Neuron (in vitro differentiated cells): ENCODE results near the gene GABARAPL1.

ENCODE experiments used
- H2AFZ ChIP-seq: one replicate; pipeline ENCODE4 v1.6.1; 2013; ENCODE audit warnings: low read depth, mild to moderate bottlenecking, inconsistent platforms, low read length, moderate library complexity
- H3K27me3 ChIP-seq: one replicate; pipeline ENCODE4 v1.6.1; 2013; ENCODE audit warnings: low read length; ENCODE audit not compliant: insufficient read depth
- H3K36me3 ChIP-seq: one replicate; pipeline ENCODE4 v1.6.1; 2013; ENCODE audit warnings: low read length; ENCODE audit not compliant: insufficient read depth
- H3K4me1 ChIP-seq: one replicate; pipeline ENCODE4 v1.6.1; 2013; ENCODE audit warnings: low read length; ENCODE audit not compliant: insufficient read depth
- H3K4me3 ChIP-seq: 2 replicates; pipeline ENCODE4 v1.5.1; 2013; ENCODE audit warnings: mild to moderate bottlenecking, low read length, moderate library complexity
- H3K9me3 ChIP-seq: one replicate; pipeline ENCODE4 v1.6.1; 2013; ENCODE audit warnings: low read length

GABARAPL1 gene

DNA sequence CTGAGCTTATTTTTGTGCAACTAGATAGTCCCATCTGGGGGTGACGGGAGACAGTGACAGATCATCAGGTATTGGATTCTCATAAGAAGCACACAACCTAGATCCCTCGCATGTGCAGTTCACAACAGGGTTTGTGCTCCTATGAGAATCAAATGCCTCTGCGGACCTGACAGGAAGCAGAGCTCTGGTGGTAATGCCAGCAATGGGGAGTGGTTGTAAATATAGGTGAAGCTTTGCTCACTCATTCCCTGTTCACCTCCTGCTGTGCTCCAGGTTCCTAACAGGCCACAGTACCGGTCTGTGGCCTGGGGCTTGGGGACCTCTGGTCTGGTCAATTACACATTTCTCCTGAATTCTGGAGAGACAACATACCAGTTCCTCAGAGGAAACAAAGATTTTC is 39.0 kb downstream of the GABARAPL1 start:
- Histone ChIP-seq H3K4me1 (no peaks in the 10 kb centered on the region), H3K36me3 (no peaks in the 10 kb centered on the region), H3K9me3 (no peaks in the 10 kb centered on the region), H3K4me3 (no peak overlapping the region), H3K27me3 (no peaks in the 10 kb centered on the region), H2AFZ (no peak overlapping the region)

DNA sequence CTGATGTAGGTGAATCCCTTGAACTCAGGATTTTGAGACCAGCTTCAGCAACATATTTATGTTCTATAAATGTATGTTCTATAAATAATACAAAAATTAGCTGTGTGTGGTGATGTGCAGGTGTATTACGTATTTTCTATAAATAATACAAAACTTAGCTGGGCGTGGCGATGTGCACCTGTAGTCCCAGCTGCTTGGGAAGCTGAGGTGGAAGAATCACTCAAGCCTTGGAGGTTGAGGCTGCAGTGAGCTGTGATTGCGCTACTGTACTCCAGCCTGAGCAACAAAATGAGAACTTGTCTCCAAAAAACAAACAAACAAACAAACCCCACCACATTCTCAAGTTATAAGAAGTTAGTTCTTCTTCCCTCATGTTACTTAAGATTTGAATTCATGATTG is 39.5 kb downstream of the GABARAPL1 start:
- no peak overlapping the region for H2AFZ ChIP-seq
- H3K36me3 ChIP-seq = no peaks in the 10 kb centered on the region
- no peaks in the 10 kb centered on the region for H3K27me3 ChIP-seq
- no peak overlapping the region for H3K4me3 ChIP-seq
- no peaks in the 10 kb centered on the region for H3K9me3 ChIP-seq
- H3K4me1 ChIP-seq = no peaks in the 10 kb centered on the region

DNA sequence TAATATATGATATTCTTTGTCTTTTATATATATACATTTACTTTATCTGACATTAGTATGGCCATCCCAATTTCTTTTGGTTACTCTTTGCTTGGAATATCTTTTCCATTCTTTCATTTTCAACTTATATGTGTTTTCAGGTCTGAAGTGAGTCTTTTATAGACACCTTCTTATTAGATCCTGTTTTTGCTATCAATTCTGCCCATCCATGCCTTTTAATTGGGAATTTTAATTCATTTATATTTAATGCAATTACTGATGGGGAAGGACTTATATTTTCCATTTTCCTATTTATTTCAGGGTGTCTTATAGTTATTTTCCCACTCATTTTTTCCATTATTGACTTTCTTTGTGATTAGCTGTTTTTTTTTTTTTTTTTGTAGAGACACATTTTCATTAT is 43.4 kb downstream of the GABARAPL1 start:
- no peak overlapping the region for H2AFZ ChIP-seq
- no peaks in the 10 kb centered on the region for H3K27me3 ChIP-seq
- H3K4me1 ChIP-seq = no peaks in the 10 kb centered on the region
- H3K4me3 ChIP-seq = no peak overlapping the region
- H3K9me3 ChIP-seq = no peaks in the 10 kb centered on the region
- no peaks in the 10 kb centered on the region for H3K36me3 ChIP-seq

DNA sequence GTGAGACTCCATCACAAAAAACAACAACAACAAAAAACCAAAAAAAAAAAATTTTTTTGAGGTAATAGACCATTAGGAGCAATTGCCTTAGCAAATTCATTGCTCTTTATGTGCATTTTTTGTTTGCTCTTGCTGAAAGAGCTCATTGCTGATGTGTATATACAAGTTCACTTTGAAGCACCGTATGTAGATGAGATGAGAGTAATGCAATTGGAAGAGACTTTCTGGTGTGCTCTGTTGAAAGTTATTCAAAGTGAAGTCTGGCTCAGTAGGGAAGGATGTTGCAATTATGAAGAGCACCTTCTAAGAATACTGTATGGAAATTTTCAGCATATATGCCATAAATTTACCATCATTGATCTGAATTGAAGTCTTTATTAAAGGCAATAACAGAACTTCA is 48.2 kb downstream of the GABARAPL1 start:
- no peaks in the 10 kb centered on the region for H3K4me1 ChIP-seq
- H3K36me3 ChIP-seq = no peaks in the 10 kb centered on the region

DNA sequence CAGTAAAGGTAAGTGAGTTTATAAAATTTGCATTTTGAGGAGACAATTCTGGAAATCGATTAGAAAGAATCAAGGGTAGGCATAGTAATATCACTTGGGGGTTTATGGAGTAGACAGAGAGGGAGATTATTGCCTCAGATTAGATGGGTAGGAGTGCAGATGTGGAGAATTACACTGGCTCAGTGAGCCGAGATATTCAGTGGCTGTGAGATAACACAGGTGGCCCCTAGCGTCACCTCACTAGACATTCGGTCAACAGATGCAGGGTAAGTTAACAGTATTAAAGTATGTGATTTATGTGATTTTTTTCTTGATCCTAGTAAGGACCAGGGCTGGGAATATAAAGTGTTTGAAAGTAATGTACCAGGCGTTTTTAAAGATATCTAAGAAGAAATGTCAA is 55.4 kb downstream of the GABARAPL1 start:
- Histone ChIP-seq H3K4me3 (no peak overlapping the region), H3K9me3 (no peaks in the 10 kb centered on the region), H3K27me3 (no peaks in the 10 kb centered on the region), H3K4me1 (no peaks in the 10 kb centered on the region), H2AFZ (no peak overlapping the region), H3K36me3 (no peaks in the 10 kb centered on the region)

More for the DNA sequence above, 48.2 kb downstream of the GABARAPL1 start:
- H3K4me3 ChIP-seq = no peak overlapping the region
- H2AFZ ChIP-seq = no peak overlapping the region
- H3K27me3 ChIP-seq = no peaks in the 10 kb centered on the region
- no peaks in the 10 kb centered on the region for H3K9me3 ChIP-seq

DNA sequence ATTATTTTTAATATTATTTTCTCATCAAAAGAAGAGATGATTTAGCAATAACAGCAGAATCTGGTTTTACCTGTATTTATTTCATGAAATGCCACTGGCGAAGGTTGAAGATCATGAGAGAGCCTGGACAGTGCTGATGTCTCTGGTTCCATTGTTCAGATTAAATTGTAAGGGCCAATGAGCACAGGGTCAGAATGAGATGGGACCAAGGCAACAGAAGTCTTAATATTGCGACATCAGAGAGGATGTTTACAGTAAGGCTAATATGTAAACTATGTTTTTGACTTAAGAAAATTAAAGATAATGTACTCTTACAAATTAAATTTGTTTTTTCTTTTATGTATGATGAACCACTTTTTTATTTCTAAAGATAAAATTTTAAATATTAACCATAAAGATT is 59.8 kb downstream of the GABARAPL1 start:
- no peak overlapping the region for H3K4me3 ChIP-seq
- H3K9me3 ChIP-seq = no peaks in the 10 kb centered on the region
- no peaks in the 10 kb centered on the region for H3K4me1 ChIP-seq
- no peak overlapping the region for H2AFZ ChIP-seq
- no peaks in the 10 kb centered on the region for H3K27me3 ChIP-seq
- no peaks in the 10 kb centered on the region for H3K36me3 ChIP-seq
